ENCODE results near the gene ACTA2.

Gene ACTA2

DNA sequence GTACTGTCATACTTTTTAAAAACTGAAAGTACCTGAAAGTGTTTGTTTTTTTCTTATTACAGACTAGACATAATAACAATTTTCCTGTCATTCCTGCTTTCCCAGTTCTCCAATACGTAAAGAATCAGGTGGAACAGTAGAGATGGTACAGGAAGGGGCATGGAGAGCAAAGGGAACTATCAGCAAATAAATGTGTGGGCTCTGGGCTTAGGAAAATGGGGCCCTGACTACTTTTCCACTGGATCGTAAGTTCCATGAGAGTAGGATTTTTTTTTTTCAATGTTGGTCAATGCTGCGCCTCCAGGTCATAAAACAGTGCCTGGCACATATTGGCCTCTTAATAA lies 22.8 kb upstream of the ACTA2 start:
- TF ChIP-seq, protein P1, sequence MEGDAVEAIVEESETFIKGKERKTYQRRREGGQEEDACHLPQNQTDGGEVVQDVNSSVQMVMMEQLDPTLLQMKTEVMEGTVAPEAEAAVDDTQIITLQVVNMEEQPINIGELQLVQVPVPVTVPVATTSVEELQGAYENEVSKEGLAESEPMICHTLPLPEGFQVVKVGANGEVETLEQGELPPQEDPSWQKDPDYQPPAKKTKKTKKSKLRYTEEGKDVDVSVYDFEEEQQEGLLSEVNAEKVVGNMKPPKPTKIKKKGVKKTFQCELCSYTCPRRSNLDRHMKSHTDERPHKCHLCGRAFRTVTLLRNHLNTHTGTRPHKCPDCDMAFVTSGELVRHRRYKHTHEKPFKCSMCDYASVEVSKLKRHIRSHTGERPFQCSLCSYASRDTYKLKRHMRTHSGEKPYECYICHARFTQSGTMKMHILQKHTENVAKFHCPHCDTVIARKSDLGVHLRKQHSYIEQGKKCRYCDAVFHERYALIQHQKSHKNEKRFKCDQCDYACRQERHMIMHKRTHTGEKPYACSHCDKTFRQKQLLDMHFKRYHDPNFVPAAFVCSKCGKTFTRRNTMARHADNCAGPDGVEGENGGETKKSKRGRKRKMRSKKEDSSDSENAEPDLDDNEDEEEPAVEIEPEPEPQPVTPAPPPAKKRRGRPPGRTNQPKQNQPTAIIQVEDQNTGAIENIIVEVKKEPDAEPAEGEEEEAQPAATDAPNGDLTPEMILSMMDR (IDR thresholded peaks at IDR 0.05): no peak
- DNase-seq (ENCODE audit: low spot score): no peak
- peak overlapping the region; percentile 71 for H3K4me3 ChIP-seq
- peak overlapping the region; percentile 47 to 88 for H3K27ac ChIP-seq

DNA sequence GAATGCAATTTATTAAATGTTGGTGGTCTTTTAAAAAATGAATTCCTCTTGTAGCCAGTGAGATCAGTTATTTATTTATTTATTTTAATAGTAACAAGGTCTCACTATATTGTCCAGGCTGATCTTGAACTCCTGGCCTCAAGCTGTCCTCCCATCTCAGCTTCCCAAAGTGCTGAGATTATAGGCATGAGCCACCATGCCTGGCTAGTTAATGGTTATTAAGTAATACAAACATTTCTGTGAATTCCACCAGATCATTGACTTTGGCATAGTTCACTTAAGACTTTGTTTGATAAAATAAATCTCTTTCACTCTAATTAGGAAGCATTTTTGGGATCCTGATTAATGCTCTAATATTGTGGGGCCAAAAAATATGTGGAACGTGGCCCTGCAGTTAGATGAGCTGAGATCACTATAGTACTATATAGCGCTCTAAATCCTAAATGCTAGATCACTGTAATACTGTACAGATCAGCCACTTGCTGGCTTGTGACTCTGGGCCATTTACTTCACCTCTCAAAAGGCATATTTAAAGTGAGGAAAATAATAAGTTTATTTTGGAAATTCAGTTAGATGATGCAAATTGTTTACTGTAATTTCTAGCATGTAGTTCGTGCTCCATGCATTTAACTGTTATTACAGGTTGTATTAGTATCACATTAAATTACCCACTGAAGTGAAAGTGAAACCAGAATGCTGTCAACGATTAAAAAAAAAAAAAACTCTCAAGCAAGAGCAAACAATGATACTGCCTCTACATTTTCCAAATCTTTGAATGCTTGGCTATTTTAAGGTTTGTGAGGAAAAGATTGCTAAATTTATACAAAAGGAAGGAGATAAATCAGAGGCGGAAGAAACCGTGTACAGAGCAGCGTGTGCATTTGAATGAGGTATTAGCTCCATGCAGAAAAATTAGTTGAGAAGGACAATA lies 22.1 kb upstream of the ACTA2 start:
- no peak for DNase-seq (ENCODE audit: low spot score)

DNA sequence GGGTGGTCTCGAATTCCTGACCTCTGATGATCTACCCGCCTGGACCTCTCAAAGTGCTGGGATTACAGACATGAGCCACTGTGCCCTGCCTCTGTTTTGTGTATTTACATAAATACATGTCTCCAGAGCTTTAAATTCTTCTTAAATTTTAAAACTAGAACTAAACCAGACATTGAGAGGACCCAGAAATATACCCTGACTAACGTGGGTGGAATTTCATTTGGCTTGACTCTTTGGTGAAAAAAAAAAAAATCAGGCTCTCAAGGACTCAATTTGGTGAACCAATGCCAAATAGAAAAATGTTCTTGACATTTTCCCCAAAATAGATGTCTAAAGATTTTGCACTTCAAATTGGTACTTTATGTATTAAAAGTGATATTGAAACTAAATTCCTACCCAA lies 21.4 kb upstream of the ACTA2 start:
- no peak for DNase-seq (ENCODE audit: low spot score)
- Histone ChIP-seq H3K4me3 (peak overlapping the region; percentile 71), H3K27ac (peak overlapping the region; percentile 47 to 88)
- TF ChIP-seq, protein P1 (IDR thresholded peaks at IDR 0.05): no peak

More for the DNA sequence above, 22.1 kb upstream of the ACTA2 start:
- TF ChIP-seq, protein P1 (IDR thresholded peaks at IDR 0.05): no peak
- Histone ChIP-seq H3K27ac (peak overlapping the region; percentile 47 to 88), H3K4me3 (peak overlapping the region; percentile 71)

DNA sequence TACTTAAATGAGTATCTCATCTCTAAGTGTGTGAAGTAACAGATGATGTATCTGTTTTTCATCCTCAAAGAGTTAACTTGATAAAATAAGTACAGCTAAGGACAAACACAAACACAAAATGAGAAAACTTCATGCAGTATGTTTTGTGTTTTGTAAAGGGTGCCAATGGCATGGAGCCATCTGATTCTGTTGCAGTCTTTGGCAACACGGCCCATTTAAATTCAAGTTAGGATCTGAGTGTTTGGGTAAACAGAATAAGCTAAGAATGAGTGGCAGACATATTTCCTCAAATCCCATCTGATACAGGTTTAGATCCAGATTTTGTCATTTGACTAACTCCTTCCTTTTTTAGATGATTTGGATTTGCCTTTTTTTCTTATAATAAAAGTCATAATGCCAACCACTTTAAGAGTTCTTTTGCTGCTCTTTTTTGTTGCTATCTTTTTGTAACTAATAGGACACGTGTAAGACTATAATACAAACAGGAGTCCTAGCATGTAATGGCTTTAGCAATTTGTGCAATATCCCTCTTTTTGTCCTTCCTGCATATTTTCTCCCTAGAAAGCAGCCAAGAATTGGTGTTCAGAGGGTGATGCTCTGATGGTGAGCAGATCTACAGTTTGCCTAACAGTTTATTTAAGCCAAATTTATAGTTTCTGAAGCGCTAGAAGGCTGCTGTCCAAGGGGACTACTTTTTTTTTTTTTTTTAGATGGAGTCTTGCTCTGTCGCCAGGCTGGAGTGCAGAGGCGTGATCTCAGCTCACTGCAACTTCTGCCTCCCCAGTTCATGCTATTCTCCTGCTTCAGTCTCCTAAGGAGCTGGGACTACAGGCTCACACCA lies 18.9 kb upstream of the ACTA2 start:
- peak overlapping the region; percentile 41 for H3K4me3 ChIP-seq
- peak overlapping the region; percentile 82 to 85 for H3K27ac ChIP-seq
- no peak for DNase-seq (ENCODE audit: low spot score)
- TF ChIP-seq, protein P1 (IDR thresholded peaks at IDR 0.05): no peak

DNA sequence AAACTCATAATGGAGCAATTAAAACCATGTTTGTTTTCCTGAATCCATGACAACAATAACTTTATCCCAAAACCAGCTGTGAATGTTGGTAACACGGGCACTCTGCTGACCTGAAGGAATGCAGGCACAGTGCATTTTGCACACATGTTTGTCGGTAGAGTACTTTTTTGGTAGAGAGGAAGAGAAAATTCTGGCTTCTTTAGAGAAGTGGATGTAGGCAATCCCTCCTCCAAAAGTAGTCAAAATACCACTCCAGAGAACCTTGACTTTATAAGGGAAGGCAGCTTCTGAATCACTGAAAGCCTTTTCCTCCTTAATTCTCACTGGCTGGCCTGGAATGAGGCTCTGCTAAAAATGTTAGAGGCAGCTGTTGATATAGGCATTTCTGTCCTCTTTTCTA lies 15.8 kb upstream of the ACTA2 start:
- H3K27ac ChIP-seq: peak overlapping the region; percentile 82 to 85
- TF ChIP-seq, protein P1 (IDR thresholded peaks at IDR 0.05): no peak
- no peak for DNase-seq (ENCODE audit: low spot score)

DNA sequence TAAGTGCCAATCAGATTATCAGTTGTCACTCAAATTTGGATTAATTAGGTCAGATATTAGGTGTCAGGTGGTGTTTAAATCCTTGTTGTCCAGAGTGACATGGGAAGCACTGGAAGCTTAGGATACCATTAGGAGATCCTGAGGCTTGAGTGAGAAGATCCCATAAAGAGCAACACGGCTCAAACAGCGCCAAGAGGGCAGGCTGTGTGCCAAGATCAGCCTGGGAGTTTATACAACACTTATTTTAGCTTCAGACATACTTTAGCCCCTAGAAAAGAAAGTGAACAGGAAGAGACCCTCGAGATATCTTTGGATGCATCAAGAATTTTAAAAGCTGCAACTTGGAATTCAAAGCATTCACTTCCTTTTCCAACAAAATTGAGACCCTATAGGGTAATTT lies 14.2 kb upstream of the ACTA2 start:
- peak overlapping the region; percentile 82 to 85 for H3K27ac ChIP-seq
- no peak for DNase-seq (ENCODE audit: low spot score)
- TF ChIP-seq, protein P1 (IDR thresholded peaks at IDR 0.05): no peak
- no peak overlapping the region for H3K4me3 ChIP-seq

More for the DNA sequence above, 15.8 kb upstream of the ACTA2 start:
- H3K4me3 ChIP-seq: no peak overlapping the region

Measured in coronary artery (tissue), 2 donors.